ENCODE measurements around the gene SNCB.

SNCB gene

GRCh38 chr5:176625966-176626875 lies 4.1 kb downstream of the SNCB start:
- in situ Hi-C loops (cut with MboI; ENCODE audit: low sequenced_read_pairs): no loop called here

- in situ Hi-C loops (cut with MboI; ENCODE audit: low sequenced_read_pairs): no loop called here
Measured at GRCh38 chr5:176625512-176625911, 4.8 kb downstream of the SNCB start.

GRCh38 chr5:176624938-176625337 lies 5.4 kb downstream of the SNCB start:
- in situ Hi-C loops (cut with MboI; ENCODE audit: low sequenced_read_pairs): no loop called here

GRCh38 chr5:176624142-176624541 lies 6.2 kb downstream of the SNCB start:
- in situ Hi-C loops (cut with MboI; ENCODE audit: low sequenced_read_pairs): no loop called here

- in situ Hi-C loops (cut with MboI; ENCODE audit: low sequenced_read_pairs): no loop called here
Measured at GRCh38 chr5:176621661-176622079, 8.7 kb downstream of the SNCB start.

- in situ Hi-C loops (cut with MboI; ENCODE audit: low sequenced_read_pairs): no loop called here
Measured at GRCh38 chr5:176620333-176620981, 9.9 kb downstream of the SNCB start.

GRCh38 chr5:176619569-176620332 lies 10.6 kb downstream of the SNCB start:
- in situ Hi-C loops (cut with MboI; ENCODE audit: low sequenced_read_pairs): no loop called here

- in situ Hi-C loops (cut with MboI; ENCODE audit: low sequenced_read_pairs): no loop called here
Measured at GRCh38 chr5:176619203-176619568, 11.1 kb downstream of the SNCB start.

- in situ Hi-C loops (cut with MboI; ENCODE audit: low sequenced_read_pairs): no loop called here
Measured at GRCh38 chr5:176618783-176619182, 11.6 kb downstream of the SNCB start.

- in situ Hi-C loops (cut with MboI; ENCODE audit: low sequenced_read_pairs): no loop called here
Measured at GRCh38 chr5:176616511-176616910, 13.8 kb downstream of the SNCB start.

GRCh38 chr5:176614805-176615478 lies 15.4 kb downstream of the SNCB start:
- in situ Hi-C loops (cut with MboI; ENCODE audit: low sequenced_read_pairs): no loop called here

- in situ Hi-C loops (cut with MboI; ENCODE audit: low sequenced_read_pairs): no loop called here
Measured at GRCh38 chr5:176612855-176613254, 17.5 kb downstream of the SNCB start.

- in situ Hi-C loops (cut with MboI; ENCODE audit: low sequenced_read_pairs): no loop called here
Measured at GRCh38 chr5:176612008-176612407, 18.3 kb downstream of the SNCB start.

GRCh38 chr5:176611435-176611834 lies 18.9 kb downstream of the SNCB start:
- in situ Hi-C loops (cut with MboI; ENCODE audit: low sequenced_read_pairs): no loop called here

- in situ Hi-C loops (cut with MboI; ENCODE audit: low sequenced_read_pairs): no loop called here
Measured at GRCh38 chr5:176610435-176610773, 19.9 kb downstream of the SNCB start.

- in situ Hi-C loops (cut with MboI; ENCODE audit: low sequenced_read_pairs): no loop called here
Measured at GRCh38 chr5:176609724-176610434, 20.5 kb downstream of the SNCB start, which contains the start of gene GPRIN1. Gene GPRIN1, minus strand, starts transcription at chr5:176610156. Its CDS starts 10,322 bp downstream, at chr5:176599834.

GRCh38 chr5:176608937-176609723 lies 21.2 kb downstream of the SNCB start:
- in situ Hi-C loops (cut with MboI; ENCODE audit: low sequenced_read_pairs): no loop called here

GRCh38 chr5:176608142-176608705 lies 22.1 kb downstream of the SNCB start:
- in situ Hi-C loops (cut with MboI; ENCODE audit: low sequenced_read_pairs): no loop called here

- in situ Hi-C loops (cut with MboI; ENCODE audit: low sequenced_read_pairs): no loop called here
Measured at GRCh38 chr5:176606875-176607274, 23.5 kb downstream of the SNCB start.
